ENCODE results near the gene HMGXB4.
A peak's percentile ranks its signal among the peaks of the same experiment; 100 is the strongest.

Gene HMGXB4

GRCh38 chr22:35333220-35333619 is 75.9 kb downstream of the HMGXB4 start:
- Histone ChIP-seq H3K9me3 (ENCODE audit: control insufficient read depth in 5 of 5, low read length in 5 of 5) (no peaks in the 10 kb centered on the region), H3K27ac (ENCODE audit: low read depth, low read length) (no peak overlapping the region), H3K36me3 (ENCODE audit: control insufficient read depth in 5 of 5, insufficient read depth in 5 of 5, low read length in 5 of 5) (peaks cover 3 to 86% (median 79%) of the 10 kb centered on the region in 5 donors), H3K4me1 (ENCODE audit: control insufficient read depth in 5 of 5, insufficient read depth in 5 of 5, low read length in 5 of 5) (peaks cover 0 to 31% (median 19%) of the 10 kb centered on the region in 5 donors), H3K9ac (ENCODE audit: low read length in 5 of 5) (no peak overlapping the region), H3K27me3 (ENCODE audit: control insufficient read depth in 5 of 5, insufficient read depth in 4 of 5, low read length in 5 of 5) (no peaks in the 10 kb centered on the region), H3K4me3 (ENCODE audit: low read depth in 1 of 5, low read length in 5 of 5) (no peak overlapping the region)

GRCh38 chr22:35334004-35334403 is 76.7 kb downstream of the HMGXB4 start:
- Histone ChIP-seq H3K27ac (ENCODE audit: low read depth, low read length) (no peak overlapping the region), H3K9me3 (ENCODE audit: control insufficient read depth in 5 of 5, low read length in 5 of 5) (no peaks in the 10 kb centered on the region), H3K9ac (ENCODE audit: low read length in 5 of 5) (no peak overlapping the region), H3K4me1 (ENCODE audit: control insufficient read depth in 5 of 5, insufficient read depth in 5 of 5, low read length in 5 of 5) (peaks cover 0 to 31% (median 19%) of the 10 kb centered on the region in 5 donors), H3K27me3 (ENCODE audit: control insufficient read depth in 5 of 5, insufficient read depth in 4 of 5, low read length in 5 of 5) (no peaks in the 10 kb centered on the region), H3K36me3 (ENCODE audit: control insufficient read depth in 5 of 5, insufficient read depth in 5 of 5, low read length in 5 of 5) (peaks cover 3 to 89% (median 80%) of the 10 kb centered on the region in 5 donors), H3K4me3 (ENCODE audit: low read depth in 1 of 5, low read length in 5 of 5) (no peak overlapping the region)

GRCh38 chr22:35335468-35335867 is 78.2 kb downstream of the HMGXB4 start:
- H3K4me3 ChIP-seq (ENCODE audit: low read depth in 1 of 5, low read length in 5 of 5) = no peak overlapping the region
- H3K27ac ChIP-seq (ENCODE audit: low read depth, low read length) = no peak overlapping the region
- H3K4me1 ChIP-seq (ENCODE audit: control insufficient read depth in 5 of 5, insufficient read depth in 5 of 5, low read length in 5 of 5) = peaks cover 3 to 23% (median 10%) of the 10 kb centered on the region in 5 donors
- H3K9me3 ChIP-seq (ENCODE audit: control insufficient read depth in 5 of 5, low read length in 5 of 5) = no peaks in the 10 kb centered on the region
- no peaks in the 10 kb centered on the region for H3K27me3 ChIP-seq (ENCODE audit: control insufficient read depth in 5 of 5, insufficient read depth in 4 of 5, low read length in 5 of 5)
- H3K36me3 ChIP-seq (ENCODE audit: control insufficient read depth in 5 of 5, insufficient read depth in 5 of 5, low read length in 5 of 5) = peaks cover 3 to 98% (median 87%) of the 10 kb centered on the region in 5 donors
- H3K9ac ChIP-seq (ENCODE audit: low read length in 5 of 5) = no peak overlapping the region

- Histone ChIP-seq H3K4me3 (ENCODE audit: low read depth in 1 of 5, low read length in 5 of 5) (no peak overlapping the region), H3K27ac (ENCODE audit: low read depth, low read length) (no peak overlapping the region), H3K9ac (ENCODE audit: low read length in 5 of 5) (peak overlapping the region in 1 of 5 donors; percentile 18), H3K27me3 (ENCODE audit: control insufficient read depth in 5 of 5, insufficient read depth in 4 of 5, low read length in 5 of 5) (no peaks in the 10 kb centered on the region), H3K9me3 (ENCODE audit: control insufficient read depth in 5 of 5, low read length in 5 of 5) (no peaks in the 10 kb centered on the region), H3K4me1 (ENCODE audit: control insufficient read depth in 5 of 5, insufficient read depth in 5 of 5, low read length in 5 of 5) (peaks cover 3 to 18% (median 9%) of the 10 kb centered on the region in 5 donors), H3K36me3 (ENCODE audit: control insufficient read depth in 5 of 5, insufficient read depth in 5 of 5, low read length in 5 of 5) (peaks cover 3 to 98% (median 92%) of the 10 kb centered on the region in 5 donors)
These were observed 78.9 kb downstream of the HMGXB4 start for GRCh38 chr22:35335936-35336781.

GRCh38 chr22:35337932-35338331 is 80.6 kb downstream of the HMGXB4 start:
- Histone ChIP-seq H3K27me3 (ENCODE audit: control insufficient read depth in 5 of 5, insufficient read depth in 4 of 5, low read length in 5 of 5) (no peaks in the 10 kb centered on the region), H3K9me3 (ENCODE audit: control insufficient read depth in 5 of 5, low read length in 5 of 5) (no peaks in the 10 kb centered on the region), H3K9ac (ENCODE audit: low read length in 5 of 5) (no peak overlapping the region), H3K27ac (ENCODE audit: low read depth, low read length) (no peak overlapping the region), H3K4me1 (ENCODE audit: control insufficient read depth in 5 of 5, insufficient read depth in 5 of 5, low read length in 5 of 5) (peaks cover 3 to 18% (median 9%) of the 10 kb centered on the region in 5 donors), H3K4me3 (ENCODE audit: low read depth in 1 of 5, low read length in 5 of 5) (no peak overlapping the region), H3K36me3 (ENCODE audit: control insufficient read depth in 5 of 5, insufficient read depth in 5 of 5, low read length in 5 of 5) (peaks cover 0 to 98% (median 92%) of the 10 kb centered on the region in 5 donors)

GRCh38 chr22:35341090-35341874 is 84.0 kb downstream of the HMGXB4 start:
- Histone ChIP-seq H3K27ac (ENCODE audit: low read depth, low read length) (no peak overlapping the region), H3K9ac (ENCODE audit: low read length in 5 of 5) (no peak overlapping the region), H3K27me3 (ENCODE audit: control insufficient read depth in 5 of 5, insufficient read depth in 4 of 5, low read length in 5 of 5) (no peaks in the 10 kb centered on the region), H3K4me3 (ENCODE audit: low read depth in 1 of 5, low read length in 5 of 5) (no peak overlapping the region), H3K36me3 (ENCODE audit: control insufficient read depth in 5 of 5, insufficient read depth in 5 of 5, low read length in 5 of 5) (peaks cover 0 to 98% (median 92%) of the 10 kb centered on the region in 5 donors), H3K9me3 (ENCODE audit: control insufficient read depth in 5 of 5, low read length in 5 of 5) (no peaks in the 10 kb centered on the region), H3K4me1 (ENCODE audit: control insufficient read depth in 5 of 5, insufficient read depth in 5 of 5, low read length in 5 of 5) (peaks cover 3 to 6% (median 4%) of the 10 kb centered on the region in 5 donors)

- Histone ChIP-seq H3K27me3 (ENCODE audit: control insufficient read depth in 5 of 5, insufficient read depth in 4 of 5, low read length in 5 of 5) (no peaks in the 10 kb centered on the region), H3K4me3 (ENCODE audit: low read depth in 1 of 5, low read length in 5 of 5) (no peak overlapping the region), H3K4me1 (ENCODE audit: control insufficient read depth in 5 of 5, insufficient read depth in 5 of 5, low read length in 5 of 5) (peaks cover 0 to 3% (median 0%) of the 10 kb centered on the region in 5 donors), H3K9ac (ENCODE audit: low read length in 5 of 5) (no peak overlapping the region), H3K27ac (ENCODE audit: low read depth, low read length) (no peak overlapping the region), H3K36me3 (ENCODE audit: control insufficient read depth in 5 of 5, insufficient read depth in 5 of 5, low read length in 5 of 5) (peaks cover 0 to 98% (median 93%) of the 10 kb centered on the region in 5 donors), H3K9me3 (ENCODE audit: control insufficient read depth in 5 of 5, low read length in 5 of 5) (no peaks in the 10 kb centered on the region)
These were observed 85.1 kb downstream of the HMGXB4 start for GRCh38 chr22:35342390-35342789.

GRCh38 chr22:35343664-35344550 is 86.6 kb downstream of the HMGXB4 start:
- no peak overlapping the region for H3K9ac ChIP-seq (ENCODE audit: low read length in 5 of 5)
- H3K27ac ChIP-seq (ENCODE audit: low read depth, low read length) = no peak overlapping the region
- peaks cover 0 to 3% (median 0%) of the 10 kb centered on the region in 5 donors for H3K4me1 ChIP-seq (ENCODE audit: control insufficient read depth in 5 of 5, insufficient read depth in 5 of 5, low read length in 5 of 5)
- H3K9me3 ChIP-seq (ENCODE audit: control insufficient read depth in 5 of 5, low read length in 5 of 5) = no peaks in the 10 kb centered on the region
- H3K27me3 ChIP-seq (ENCODE audit: control insufficient read depth in 5 of 5, insufficient read depth in 4 of 5, low read length in 5 of 5) = no peaks in the 10 kb centered on the region
- peaks cover 0 to 96% (median 92%) of the 10 kb centered on the region in 5 donors for H3K36me3 ChIP-seq (ENCODE audit: control insufficient read depth in 5 of 5, insufficient read depth in 5 of 5, low read length in 5 of 5)
- no peak overlapping the region for H3K4me3 ChIP-seq (ENCODE audit: low read depth in 1 of 5, low read length in 5 of 5)

- no peaks in the 10 kb centered on the region for H3K9me3 ChIP-seq (ENCODE audit: control insufficient read depth in 5 of 5, low read length in 5 of 5)
- H3K27ac ChIP-seq (ENCODE audit: low read depth, low read length) = no peak overlapping the region
- no peak overlapping the region for H3K4me3 ChIP-seq (ENCODE audit: low read depth in 1 of 5, low read length in 5 of 5)
- H3K27me3 ChIP-seq (ENCODE audit: control insufficient read depth in 5 of 5, insufficient read depth in 4 of 5, low read length in 5 of 5) = no peaks in the 10 kb centered on the region
- H3K9ac ChIP-seq (ENCODE audit: low read length in 5 of 5) = no peak overlapping the region
- peaks cover 0 to 4% (median 4%) of the 10 kb centered on the region in 5 donors for H3K4me1 ChIP-seq (ENCODE audit: control insufficient read depth in 5 of 5, insufficient read depth in 5 of 5, low read length in 5 of 5)
- H3K36me3 ChIP-seq (ENCODE audit: control insufficient read depth in 5 of 5, insufficient read depth in 5 of 5, low read length in 5 of 5) = peaks cover 0 to 86% (median 85%) of the 10 kb centered on the region in 5 donors
These were observed 87.8 kb downstream of the HMGXB4 start for GRCh38 chr22:35344956-35345690.

Data from subcutaneous abdominal adipose tissue (tissue), 5 donors.